TTC549 (cell line): Measurements from ENCODE around the gene ENOX1.
"Not testable (repeated sequence)": the region's sequence is repeated elsewhere in the genome, so short reads cannot be mapped to it uniquely, and the experiment has no call there.

Source experiments
- FAIRE-seq: peaks from 2 replicates; lab custom pipeline; 2012; peaks lifted over from hg19 to GRCh38; lab: Jason Lieb, UNC

The ENOX1 gene

GRCh38 chr13:43428545-43429296 lies 358.1 kb downstream of the ENOX1 start:
- FAIRE-seq = no peak

DNA sequence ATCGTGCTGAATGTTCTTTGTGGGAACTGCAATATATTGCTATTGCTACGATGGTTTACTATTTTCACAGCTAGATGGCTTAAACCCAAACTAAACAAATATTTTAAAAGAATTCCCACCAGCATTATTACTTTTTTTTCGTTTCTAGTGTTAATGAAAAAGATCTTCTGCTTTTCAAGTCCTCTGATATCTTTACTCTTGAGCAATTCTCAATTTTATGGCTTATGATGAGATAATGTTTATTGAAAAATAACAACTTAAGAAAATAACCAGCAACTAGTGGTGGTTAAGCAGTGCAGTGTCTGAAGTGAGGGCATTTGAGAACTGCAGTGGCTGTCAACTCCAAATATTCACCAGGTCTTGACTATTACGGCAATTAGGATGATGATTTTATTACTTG lies 360.4 kb downstream of the ENOX1 start:
- no peak for FAIRE-seq

DNA sequence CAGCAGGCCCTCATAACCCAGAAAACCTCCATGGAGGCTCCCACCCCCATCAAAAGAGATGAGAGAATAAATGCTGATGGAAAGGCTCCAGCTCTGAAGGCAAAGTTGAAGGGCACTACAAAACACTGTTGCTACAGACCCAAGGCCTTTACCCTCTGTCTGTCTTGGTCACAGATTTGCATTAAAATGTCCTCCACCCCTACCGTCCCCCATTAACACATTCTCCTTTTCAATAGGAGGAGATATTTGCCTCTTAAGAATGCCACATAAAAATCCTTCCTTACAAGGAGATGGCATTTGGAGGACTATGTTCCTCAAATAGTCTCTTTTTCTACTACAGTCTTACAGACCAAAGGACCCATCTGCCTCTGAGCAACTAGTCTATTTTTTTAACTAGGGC lies 361.5 kb downstream of the ENOX1 start:
- no peak for FAIRE-seq

DNA sequence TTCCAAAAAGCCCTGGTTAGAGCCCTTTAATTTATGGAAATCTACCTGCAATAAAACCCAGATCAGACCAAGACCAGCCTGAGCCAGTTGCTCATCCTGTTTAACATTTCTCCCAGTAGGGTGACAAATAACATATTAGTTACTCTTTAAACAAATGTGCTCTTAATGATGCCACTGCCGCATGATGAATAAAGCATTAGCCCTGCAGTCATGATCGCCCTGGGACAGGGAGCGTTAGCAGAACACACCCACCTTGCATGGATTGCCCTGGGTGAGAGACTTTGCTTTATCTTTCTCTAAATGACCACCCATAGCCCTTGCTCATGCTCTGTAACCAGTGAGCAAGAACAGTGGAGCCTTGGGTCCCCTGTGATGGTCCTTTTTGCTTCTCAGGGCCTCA lies 362.4 kb downstream of the ENOX1 start:
- FAIRE-seq = no peak

DNA sequence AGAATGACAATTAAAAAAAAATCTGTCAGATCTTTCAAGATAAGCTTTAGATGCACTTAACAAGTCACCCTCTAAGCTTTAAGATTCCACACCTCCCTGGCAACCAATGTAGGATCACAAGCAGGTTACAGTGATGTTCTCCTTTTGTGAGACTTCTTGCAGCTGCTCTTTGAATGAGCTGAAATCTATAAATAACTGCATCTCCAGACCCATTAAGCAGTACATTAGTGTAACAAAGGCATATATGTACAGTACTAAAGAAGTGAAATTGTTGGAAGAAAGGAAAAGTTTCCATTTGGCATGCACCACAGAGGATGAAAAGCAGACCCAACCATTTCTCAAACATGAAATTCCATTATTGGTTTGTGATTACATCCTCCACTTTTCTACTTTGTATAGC lies 364.7 kb downstream of the ENOX1 start:
- no peak for FAIRE-seq

DNA sequence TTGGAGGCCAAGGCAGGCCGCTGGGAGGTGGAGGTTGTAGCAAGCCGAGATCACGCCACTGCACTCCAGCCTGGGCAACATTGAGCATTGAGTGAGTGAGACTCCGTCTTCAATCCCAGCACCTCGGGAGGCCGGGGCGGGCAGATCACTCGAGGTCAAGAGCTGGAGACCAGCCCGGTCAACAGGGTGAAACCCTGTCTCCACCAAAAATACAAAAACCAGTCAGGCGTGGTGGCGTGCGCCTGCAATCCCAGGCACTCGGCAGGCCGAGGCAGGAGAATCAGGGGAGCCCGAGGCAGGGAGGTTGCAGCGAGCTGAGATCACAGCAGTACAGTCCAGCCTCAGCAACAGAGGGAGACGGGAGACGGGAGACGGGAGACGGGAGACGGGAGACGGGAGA lies 369.9 kb downstream of the ENOX1 start:
- FAIRE-seq = not testable (repeated sequence)

DNA sequence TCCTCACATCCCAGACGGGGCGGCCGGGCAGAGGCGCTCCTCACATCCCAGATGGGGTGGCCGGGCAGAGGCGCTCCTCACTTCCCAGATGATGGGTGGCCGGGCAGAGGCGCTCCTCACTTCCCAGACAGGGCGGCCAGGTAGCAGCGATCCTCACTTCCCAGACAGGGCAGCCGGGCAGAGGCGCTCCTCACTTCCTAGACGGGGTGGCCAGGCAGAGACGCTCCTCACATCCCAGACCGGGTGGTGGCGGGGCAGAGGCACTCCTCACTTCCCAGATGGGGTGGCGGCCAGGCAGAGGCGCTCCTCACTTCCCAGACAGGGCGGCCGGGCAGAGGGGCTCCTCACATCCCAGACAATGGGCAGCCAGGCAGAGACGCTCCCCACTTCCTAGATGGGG lies 370.4 kb downstream of the ENOX1 start:
- FAIRE-seq = not testable (repeated sequence)

GRCh38 chr13:43415903-43416391 lies 370.8 kb downstream of the ENOX1 start:
- FAIRE-seq = not testable (repeated sequence)

DNA sequence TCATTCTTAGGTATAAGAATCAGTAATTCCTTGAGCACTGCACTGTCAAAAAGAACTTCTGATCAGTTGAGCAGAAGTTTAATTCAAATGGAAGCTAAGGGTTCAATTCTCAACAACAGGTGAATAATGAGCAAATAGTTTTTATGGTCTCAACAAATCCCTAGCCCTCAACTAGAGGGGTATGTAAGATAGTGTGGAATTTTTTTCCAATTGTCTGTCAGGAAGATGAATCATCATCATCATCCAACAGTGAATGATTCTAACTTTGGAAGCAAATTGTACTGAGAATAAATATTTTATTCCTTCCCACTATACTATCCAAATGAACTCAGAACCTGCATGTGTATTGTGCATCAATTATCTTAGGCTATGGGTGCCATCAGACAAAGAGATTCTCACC lies 372.7 kb downstream of the ENOX1 start:
- FAIRE-seq = no peak

GRCh38 chr13:43411741-43412140 lies 375.0 kb downstream of the ENOX1 start:
- no peak for FAIRE-seq

- FAIRE-seq = no peak
Measured at GRCh38 chr13:43411211-43411610, 375.6 kb downstream of the ENOX1 start.

DNA sequence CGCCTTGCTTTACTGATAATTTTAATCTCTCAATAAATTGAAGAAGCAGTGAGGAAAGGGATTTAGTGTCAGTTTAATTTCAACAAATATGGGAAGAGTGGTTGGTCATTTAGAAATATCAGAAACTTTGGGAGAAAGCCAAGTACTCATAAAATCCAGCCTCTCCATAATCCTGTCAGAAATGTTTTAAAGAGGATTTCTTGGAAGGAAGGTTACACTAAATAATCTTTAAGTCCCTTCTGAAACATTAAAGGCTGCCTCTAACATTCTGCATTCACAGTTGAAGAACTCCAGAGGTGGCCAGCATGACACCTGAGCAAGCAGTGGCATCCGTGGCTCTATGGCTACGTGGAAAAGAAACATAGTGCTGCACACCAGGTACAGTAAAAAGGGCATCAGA lies 378.5 kb downstream of the ENOX1 start:
- no peak for FAIRE-seq

- no peak for FAIRE-seq
Measured at GRCh38 chr13:43407023-43407581, 379.7 kb downstream of the ENOX1 start.

DNA sequence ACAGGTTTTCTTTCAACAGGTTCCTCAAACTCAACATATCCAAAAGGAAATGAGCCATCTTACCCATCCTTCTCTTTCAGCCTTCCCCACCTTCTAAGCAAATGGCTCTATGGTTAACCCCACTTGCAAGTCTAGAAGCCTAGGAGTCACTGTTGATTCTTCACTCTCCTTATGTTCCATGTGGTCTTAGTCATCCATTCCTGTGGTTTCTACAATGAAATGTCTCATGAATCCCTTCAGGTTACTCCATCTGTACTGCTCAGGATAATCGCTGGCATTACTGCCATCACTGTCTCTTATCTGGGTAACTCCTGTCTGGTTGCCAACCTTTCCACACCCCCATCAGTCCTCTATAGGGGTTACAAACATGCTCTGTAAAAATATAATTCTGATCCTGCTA lies 381.3 kb downstream of the ENOX1 start:
- no peak for FAIRE-seq

DNA sequence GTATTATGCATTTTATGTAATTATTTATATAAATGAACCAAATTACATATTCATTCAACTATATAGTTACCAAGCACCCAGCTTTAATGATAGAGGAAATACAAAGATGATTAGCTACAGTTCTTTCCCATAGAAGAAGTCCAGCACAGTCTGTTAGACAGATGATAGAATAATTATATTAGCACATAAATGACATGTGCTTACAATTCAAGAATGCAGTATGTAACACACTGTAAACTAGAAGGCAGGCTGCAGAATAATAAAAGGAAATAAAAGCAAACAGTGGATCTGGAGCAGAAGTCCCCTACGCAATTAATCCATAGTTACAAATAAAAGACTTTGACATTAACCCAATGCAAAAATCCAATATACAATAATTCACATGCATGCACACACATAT lies 384.4 kb downstream of the ENOX1 start:
- FAIRE-seq = no peak

- FAIRE-seq = no peak
Measured at GRCh38 chr13:43401361-43401760, 385.4 kb downstream of the ENOX1 start.

- no peak for FAIRE-seq
Measured at GRCh38 chr13:43397111-43397510, 389.7 kb downstream of the ENOX1 start.

- FAIRE-seq = no peak
Measured at GRCh38 chr13:43391036-43391435, 395.7 kb downstream of the ENOX1 start.

DNA sequence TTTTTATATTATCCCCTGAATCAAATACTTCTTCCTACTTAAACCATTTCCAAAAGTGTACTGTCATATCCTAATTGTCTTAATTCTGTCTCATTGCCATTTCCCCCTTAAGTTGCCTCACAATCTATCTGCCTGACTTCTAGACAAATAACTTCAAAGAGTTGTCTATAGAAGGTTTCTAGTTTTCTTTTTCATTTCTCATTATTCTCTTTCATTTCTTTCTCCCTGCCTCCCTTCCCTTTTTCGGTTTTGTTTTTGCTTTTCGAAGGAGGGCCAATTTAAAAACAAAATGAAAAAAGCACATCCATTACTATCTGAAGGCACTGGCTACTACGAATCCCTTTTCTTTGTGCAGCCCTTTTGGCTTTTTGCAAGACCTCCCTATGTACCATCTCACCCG lies 396.2 kb downstream of the ENOX1 start:
- no peak for FAIRE-seq

GRCh38 chr13:43389983-43390382 lies 396.8 kb downstream of the ENOX1 start:
- FAIRE-seq = no peak

DNA sequence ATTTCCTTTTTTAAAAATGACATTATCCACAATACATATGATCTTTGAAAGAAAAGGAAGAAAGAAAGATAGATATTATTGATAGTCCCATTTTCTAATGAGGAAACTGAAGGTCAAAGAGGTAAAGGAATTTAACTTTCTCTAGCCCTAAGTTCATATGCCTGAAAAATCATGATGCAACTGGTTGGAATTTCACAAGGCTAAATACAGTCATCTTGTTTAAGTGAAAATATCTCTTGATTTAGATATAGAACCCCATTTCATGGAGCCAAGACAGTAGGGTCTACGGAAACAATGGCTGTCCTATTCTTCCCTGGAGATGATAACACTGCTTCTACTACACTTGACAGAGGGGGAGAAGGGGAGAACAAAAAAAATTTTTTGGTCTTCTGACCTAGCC lies 397.2 kb downstream of the ENOX1 start:
- no peak for FAIRE-seq

DNA sequence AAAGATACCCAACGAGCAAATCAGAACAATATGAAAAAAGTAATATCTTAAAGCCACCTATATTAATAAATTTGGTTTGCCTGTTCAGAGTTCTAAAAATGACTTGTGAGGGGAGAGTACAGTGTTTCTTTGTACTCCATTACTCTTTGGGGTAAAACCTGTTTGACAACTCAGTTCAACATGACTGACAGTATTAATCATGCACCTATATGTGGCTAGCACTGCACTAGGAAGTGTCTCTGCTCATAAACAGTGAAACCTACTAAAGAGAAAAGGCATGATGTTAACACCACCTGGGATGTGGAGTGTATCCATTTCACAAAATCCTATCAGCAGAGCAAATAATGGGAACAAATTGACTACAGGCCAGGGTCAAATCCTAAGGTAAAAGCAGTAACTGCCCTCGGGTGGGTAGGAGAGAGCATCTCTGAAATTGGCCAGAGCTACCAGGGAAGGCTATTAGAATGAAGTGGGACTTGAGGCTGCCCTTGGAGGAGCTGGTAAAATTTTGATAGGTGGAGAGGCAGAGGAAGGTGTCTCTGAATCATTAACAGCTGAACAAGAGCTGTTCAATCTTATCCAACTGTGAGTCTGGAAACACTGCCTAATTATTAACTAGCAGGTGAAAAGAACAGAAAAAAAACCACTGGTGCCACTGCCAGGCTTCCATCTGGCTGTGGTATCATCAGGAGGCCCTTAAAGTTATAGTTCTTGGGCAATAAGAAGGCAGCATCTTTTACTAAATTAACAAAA lies 398.3 kb downstream of the ENOX1 start:
- no peak for FAIRE-seq

DNA sequence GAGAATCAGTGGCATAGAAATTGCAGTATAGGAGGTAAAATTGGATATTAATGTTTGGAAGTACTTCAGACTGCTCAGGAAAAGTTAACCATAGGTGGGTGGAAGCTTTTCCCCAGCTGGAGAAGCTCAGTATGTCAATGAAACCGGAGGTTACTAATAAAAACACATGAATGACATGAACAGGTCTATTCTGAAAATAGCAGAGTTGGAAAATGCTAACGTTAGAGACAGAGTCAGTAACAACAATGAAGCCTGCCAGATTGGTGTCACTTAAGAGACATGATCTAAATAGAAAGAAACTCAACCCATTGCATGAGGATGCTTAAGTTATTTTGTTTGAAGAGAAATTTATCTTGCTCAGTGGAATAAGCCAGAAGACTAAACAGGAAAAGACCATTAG lies 398.9 kb downstream of the ENOX1 start:
- no peak for FAIRE-seq
